ENCODE measurements around the gene GDF15.

Gene GDF15

GRCh38 chr19:18436671-18437490, 50.9 kb downstream of the GDF15 start:
- Histone ChIP-seq H3K9me3 (ENCODE audit: control insufficient read depth in 1 of 2, low read length in 2 of 2) (no peaks in the 10 kb centered on the region), H3K36me3 (ENCODE audit: control insufficient read depth in 1 of 2, insufficient read depth in 2 of 2, low read length in 2 of 2) (peaks cover 0 to 4% of the 10 kb centered on the region in 2 donors), H3K9ac (ENCODE audit: low read depth in 1 of 2, low read length in 2 of 2) (peak overlapping the region in 1 of 2 donors; percentile 25), H3K27ac (ENCODE audit: low read depth, low read length) (no peak overlapping the region), H3K4me3 (ENCODE audit: low read depth in 1 of 2, low read length in 2 of 2) (peak overlapping the region; percentile 54 to 60), H3K27me3 (ENCODE audit: control insufficient read depth in 1 of 2, insufficient read depth in 2 of 2, low read length in 2 of 2) (no peaks in the 10 kb centered on the region), H3K4me1 (ENCODE audit: control insufficient read depth in 1 of 2, insufficient read depth in 2 of 2, low read length in 2 of 2) (peaks cover 0 to 13% of the 10 kb centered on the region in 2 donors)

- Histone ChIP-seq H3K9ac (ENCODE audit: low read depth in 1 of 2, low read length in 2 of 2) (peak within 1 kb of the TSS; percentile 25), H3K27me3 (ENCODE audit: control insufficient read depth in 1 of 2, insufficient read depth in 2 of 2, low read length in 2 of 2) (no peaks in the 10 kb centered on the region), H3K27ac (ENCODE audit: low read depth, low read length) (peak within 1 kb of the TSS; percentile 42), H3K4me3 (ENCODE audit: low read depth in 1 of 2, low read length in 2 of 2) (peak within 1 kb of the TSS; percentile 60 to 65), H3K4me1 (ENCODE audit: control insufficient read depth in 1 of 2, insufficient read depth in 2 of 2, low read length in 2 of 2) (peaks cover 0 to 15% of the 10 kb centered on the region in 2 donors), H3K9me3 (ENCODE audit: control insufficient read depth in 1 of 2, low read length in 2 of 2) (no peaks in the 10 kb centered on the region), H3K36me3 (ENCODE audit: control insufficient read depth in 1 of 2, insufficient read depth in 2 of 2, low read length in 2 of 2) (peaks cover 0 to 4% of the 10 kb centered on the region in 2 donors)
Measured at GRCh38 chr19:18437491-18438330, 51.8 kb downstream of the GDF15 start, which contains the start of gene ISYNA1. ISYNA1 (minus strand) TSS chr19:18438133; CDS start chr19:18437979, 154 bp downstream.

- Histone ChIP-seq H3K27ac (ENCODE audit: low read depth, low read length) (no peak overlapping the region), H3K9me3 (ENCODE audit: control insufficient read depth in 1 of 2, low read length in 2 of 2) (no peaks in the 10 kb centered on the region), H3K9ac (ENCODE audit: low read depth in 1 of 2, low read length in 2 of 2) (peak overlapping the region in 1 of 2 donors; percentile 25), H3K36me3 (ENCODE audit: control insufficient read depth in 1 of 2, insufficient read depth in 2 of 2, low read length in 2 of 2) (peaks cover under 1 to 6% of the 10 kb centered on the region in 2 donors), H3K4me3 (ENCODE audit: low read depth in 1 of 2, low read length in 2 of 2) (peak overlapping the region in 1 of 2 donors; percentile 21), H3K4me1 (ENCODE audit: control insufficient read depth in 1 of 2, insufficient read depth in 2 of 2, low read length in 2 of 2) (peaks cover 0 to 15% of the 10 kb centered on the region in 2 donors), H3K27me3 (ENCODE audit: control insufficient read depth in 1 of 2, insufficient read depth in 2 of 2, low read length in 2 of 2) (no peaks in the 10 kb centered on the region)
Measured at GRCh38 chr19:18438331-18439024, 52.5 kb downstream of the GDF15 start.

Data from duodenal mucosa (tissue), 2 donors.